ENCODE results near the gene DNAJB12. TPM values are rescaled to one million over a fixed set of nuclear protein-coding genes. Genes with fewer than 3 reads are reported as not detected.

DNAJB12 gene
- total and polyA plus RNA-seq, 9 donors = 27.5 to 46.4 (median 32.0) TPM

GRCh38 chr10:72344932-72345331 is 9.8 kb downstream of the DNAJB12 start:
- TF ChIP-seq CTCF (IDR thresholded peaks at IDR 0.05) (no peak), EP300 (IDR thresholded peaks at IDR 0.05) (no peak), POLR2A (IDR thresholded peaks at IDR 0.05) (no peak)
- H3K27me3 ChIP-seq = no peaks in the 10 kb centered on the region
- H3K4me3 ChIP-seq = no peak overlapping the region
- no peaks in the 10 kb centered on the region for H3K36me3 ChIP-seq
- H3K9me3 ChIP-seq = no peaks in the 10 kb centered on the region
- no peaks in the 10 kb centered on the region for H3K4me1 ChIP-seq (ENCODE audit: insufficient read depth)
- no peak for DNase-seq
- 93% methylated on average over 11 of the region's 11 CpGs for WGBS, 3 donors
- intact Hi-C loops (cut with DNase I) = loop anchor here in 3 of 4 donors (5.0 to 10.0 kb wide), 3 partner anchors 220 to 450 kb away; no protein-coding TSS in a partner anchor
- no peak overlapping the region for H3K27ac ChIP-seq

GRCh38 chr10:72342911-72343310 is 11.8 kb downstream of the DNAJB12 start:
- H3K4me3 ChIP-seq = no peak overlapping the region
- DNase-seq = no peak
- intact Hi-C loops (cut with DNase I) = loop anchor here in 3 of 4 donors (5.0 to 10.0 kb wide), 3 partner anchors 218 to 448 kb away; no protein-coding TSS in a partner anchor
- no peaks in the 10 kb centered on the region for H3K36me3 ChIP-seq
- no peaks in the 10 kb centered on the region for H3K9me3 ChIP-seq
- TF ChIP-seq EP300 (IDR thresholded peaks at IDR 0.05) = no peak
- no peak for TF ChIP-seq POLR2A (IDR thresholded peaks at IDR 0.05)
- no peak for TF ChIP-seq CTCF (IDR thresholded peaks at IDR 0.05)
- no peaks in the 10 kb centered on the region for H3K4me1 ChIP-seq (ENCODE audit: insufficient read depth)
- no peak overlapping the region for H3K27ac ChIP-seq
- 91 to 100% (median 96%) methylated on average over 5 of the region's 5 CpGs for WGBS, 3 donors
- H3K27me3 ChIP-seq = no peaks in the 10 kb centered on the region

GRCh38 chr10:72340510-72341261 is 14.0 kb downstream of the DNAJB12 start:
- no peak for TF ChIP-seq EP300 (IDR thresholded peaks at IDR 0.05)
- TF ChIP-seq CTCF (IDR thresholded peaks at IDR 0.05) = peak; percentile 65 to 87 (median 80)
- TF ChIP-seq POLR2A (IDR thresholded peaks at IDR 0.05) = no peak
- 69 to 71% (median 69%) methylated on average over 28 of the region's 28 CpGs for WGBS, 3 donors
- peak overlapping the region in 1 of 2 donors; percentile 1 for H3K27ac ChIP-seq
- no peak overlapping the region for H3K4me3 ChIP-seq
- intact Hi-C loops (cut with DNase I) = loop anchor here in 3 of 4 donors (5.0 to 10.0 kb wide), 3 partner anchors 216 to 446 kb away; no protein-coding TSS in a partner anchor
- H3K36me3 ChIP-seq = no peaks in the 10 kb centered on the region
- H3K9me3 ChIP-seq = no peaks in the 10 kb centered on the region
- H3K4me1 ChIP-seq (ENCODE audit: insufficient read depth) = peaks cover 11% of the 10 kb centered on the region
- peak; percentile 64 to 84 (median 75) for DNase-seq
- no peaks in the 10 kb centered on the region for H3K27me3 ChIP-seq

GRCh38 chr10:72338180-72338579 is 16.5 kb downstream of the DNAJB12 start:
- intact Hi-C loops (cut with DNase I) = loop anchor here (5.0 to 10.0 kb wide), 11 partner anchors 66 to 1023 kb away; partner anchors contain the start of genes SLC29A3 (in 2 of the 4), ANAPC16 (in 1 of the 4), ASCC1 (in 1 of the 4) and DDIT4 (in 1 of the 4)
- no peaks in the 10 kb centered on the region for H3K27me3 ChIP-seq
- peaks cover 29% of the 10 kb centered on the region for H3K4me1 ChIP-seq (ENCODE audit: insufficient read depth)
- H3K9me3 ChIP-seq = no peaks in the 10 kb centered on the region
- no peak for DNase-seq
- no peak overlapping the region for H3K4me3 ChIP-seq
- 87 to 92% (median 87%) methylated on average over 7 of the region's 7 CpGs for WGBS, 3 donors
- TF ChIP-seq EP300 (IDR thresholded peaks at IDR 0.05) (no peak), POLR2A (IDR thresholded peaks at IDR 0.05) (no peak), CTCF (IDR thresholded peaks at IDR 0.05) (no peak)
- H3K36me3 ChIP-seq = no peaks in the 10 kb centered on the region
- H3K27ac ChIP-seq = no peak overlapping the region

All from ovary (tissue), 9 donors.